HTR-8/SVneo (cell line): ENCODE results near the gene SOX6.
"Not testable (repeated sequence)": the region's sequence is repeated elsewhere in the genome, so short reads cannot be mapped to it uniquely, and the experiment has no call there.

Source experiments
- DNase-seq: peaks from one replicate; pipeline ENCODE4 v3.0.0; 2011; ENCODE audit warnings: low spot score, mixed read lengths; ENCODE audit not compliant: insufficient read length
- FAIRE-seq: peaks from 2 replicates; lab custom pipeline; 2011; peaks lifted over from hg19 to GRCh38; lab: Jason Lieb, UNC

Gene SOX6

GRCh38 chr11:15927196-15927863 is 429.0 kb downstream of the SOX6 start:
- FAIRE-seq (no peak), DNase-seq (no peak)

GRCh38 chr11:15926071-15926470 is 430.3 kb downstream of the SOX6 start:
- no peak for DNase-seq
- no peak for FAIRE-seq

GRCh38 chr11:15923183-15923582 is 433.2 kb downstream of the SOX6 start:
- no peak for FAIRE-seq
- DNase-seq = no peak

GRCh38 chr11:15922745-15923144 is 433.6 kb downstream of the SOX6 start:
- FAIRE-seq, DNase-seq: not testable (repeated sequence)

GRCh38 chr11:15920856-15921629 is 435.3 kb downstream of the SOX6 start:
- FAIRE-seq = no peak
- DNase-seq = no peak

GRCh38 chr11:15918674-15919073 is 437.7 kb downstream of the SOX6 start:
- DNase-seq (no peak), FAIRE-seq (no peak)

- DNase-seq (no peak), FAIRE-seq (no peak)
These were observed 438.1 kb downstream of the SOX6 start for GRCh38 chr11:15918212-15918611.
